Gastrocnemius medialis (tissue), 4 donors: ENCODE measurements around the gene ATG2A. TPM values are rescaled to one million over a fixed set of nuclear protein-coding genes. Genes with fewer than 3 reads are reported as not detected.
A peak's percentile ranks its signal among the peaks of the same experiment; 100 is the strongest.

Source experiments
- ATAC-seq, 2 donors: fragments of 150-250 bp; one replicate each; pipeline ENCODE4 v1.9.1; 2016
- DNase-seq, 2 donors: peaks; one replicate each; pipeline ENCODE4 v3.0.0-alpha.2; 2019
- H3K27ac ChIP-seq, 4 donors: fragments of 200-600 bp; sonication (generic); 1 replicate in 1 of 4; 2 replicates in 3 of 4; pipeline ENCODE4 v1.5.1; 2016 to 2018; ENCODE audit warnings: mild to moderate bottlenecking in 2 of 4, moderate library complexity in 1 of 4
- H3K27me3 ChIP-seq, 3 donors: fragments of 200-600 bp; sonication (generic) in 2 of 3; 1 replicate in 1 of 3; 2 replicates in 2 of 3; pipeline versions ENCODE4 v1.5.1 to v1.6.0; 2016 to 2019; ENCODE audit warnings: mild to moderate bottlenecking in 1 of 3, moderate library complexity in 1 of 3
- H3K36me3 ChIP-seq, 2 donors: fragments of 200-600 bp; sonication (generic) in 1 of 2; one replicate each; pipeline ENCODE4 v1.5.1; 2017 to 2018
- H3K4me1 ChIP-seq, 2 donors: fragments of 200-600 bp; sonication (generic) in 1 of 2; one replicate each; pipeline ENCODE4 v1.5.1; 2016 to 2017; ENCODE audit warnings: mild to moderate bottlenecking in 2 of 2
- H3K4me3 ChIP-seq, 4 donors: fragments of 200-600 bp; sonication (generic) in 3 of 4; 1 replicate in 1 of 4; 2 replicates in 3 of 4; pipeline ENCODE4 v1.5.1; 2016 to 2019; ENCODE audit warnings: mild to moderate bottlenecking in 2 of 4
- H3K9me3 ChIP-seq, 3 donors: fragments of 200-600 bp; sonication (generic) in 2 of 3; 1 replicate in 1 of 3; 2 replicates in 2 of 3; pipeline ENCODE4 v1.5.1; 2016 to 2019
- POLR2A ChIP-seq, 2 donors: fragments of 450-650 bp; IDR thresholded peaks; one replicate each; pipeline ENCODE4 v1.6.1; 2017; ENCODE audit warnings: antibody characterized with exemption in 2 of 2, mild to moderate bottlenecking in 2 of 2, moderate library complexity in 2 of 2
- in situ Hi-C, 4 donors: fragments of 200-750 bp; cut with MboI; loops; one replicate each; pipeline versions ENCODE4 v1.15.0 to v1.8.0; 2017; ENCODE audit warnings: low sequenced_read_pairs in 4 of 4
- intact Hi-C: fragments of 100-400 bp; cut with DNase I; formaldehyde crosslinking; loops from one replicate; pipeline ENCODE4 v1.15.1; 2023; ENCODE audit warnings: low total_unique reads
- total RNA-seq, 4 donors: library from RNA; depleted of rRNA; stranded (reverse); fragments of >200 nt; gene quantifications; one replicate each; pipeline versions ENCODE4 v1.1.0 to v1.2.3, GENCODE V29; 2016
- TF ChIP-seq, protein P1 (sequence below), 5 experiments: fragments of 450-650 bp in 3 of 5; fragments of 200-600 bp in 2 of 5; sonication (generic) in 2 of 5; IDR thresholded peaks in 4 of 5; conservative IDR thresholded peaks in 1 of 5; 1 replicate in 4 of 5; 2 replicates in 1 of 5; pipeline ENCODE4 v1.5.1; 2016 to 2019; ENCODE audit warnings: antibody characterized with exemption in 5 of 5, mild to moderate bottlenecking in 3 of 5, moderate library complexity in 3 of 5

ATG2A gene
- total RNA-seq, 4 donors from 2014 or later = 10.7 to 97.5 (median 37.9) TPM

DNA sequence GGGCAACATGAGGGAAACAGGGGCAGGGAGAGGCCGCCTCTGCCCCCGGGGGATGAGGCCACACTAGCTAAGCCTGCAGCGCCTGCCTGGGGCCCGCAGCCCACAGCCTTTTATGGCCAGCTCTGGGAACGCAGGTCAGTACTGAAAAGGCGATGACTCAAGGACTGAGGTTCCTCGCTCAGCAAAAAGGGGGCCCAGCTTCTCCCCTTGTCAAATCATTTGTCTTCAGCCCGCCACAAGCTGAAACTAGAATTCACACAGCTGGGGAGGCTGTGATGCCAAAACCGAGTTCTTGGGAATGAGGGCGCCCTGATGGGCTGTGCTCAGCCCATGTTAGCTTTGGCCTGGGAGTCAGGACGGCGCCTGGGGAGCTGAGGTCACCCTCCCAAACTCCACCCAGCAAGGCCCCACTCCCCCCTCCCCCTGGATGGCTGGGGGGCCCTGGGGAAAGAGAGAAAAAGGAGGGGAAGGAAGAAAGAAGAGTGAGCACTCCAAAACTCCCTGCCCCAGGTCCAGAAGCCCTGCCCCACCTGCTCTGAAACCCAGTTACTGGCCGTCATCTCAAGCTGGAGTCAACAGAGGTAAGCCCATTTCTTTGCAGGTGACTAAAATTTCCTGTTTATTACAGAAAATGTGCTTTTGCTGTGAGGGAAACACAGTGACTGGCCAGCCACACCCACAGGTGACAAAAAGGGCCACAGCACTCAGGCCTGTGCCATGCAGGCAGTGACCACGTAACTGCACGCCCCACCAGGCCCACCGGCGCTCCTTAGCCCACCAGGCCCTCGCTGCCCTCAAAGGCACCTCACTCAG, 52.3 kb downstream of the ATG2A start:
- Histone ChIP-seq H3K36me3 (no peaks in the 10 kb centered on the region), H3K4me1 (peaks cover 62 to 72% of the 10 kb centered on the region in 2 donors), H3K4me3 (peak overlapping the region; percentile 7 to 27 (median 20)), H3K27me3 (no peaks in the 10 kb centered on the region), H3K27ac (peak overlapping the region; percentile 88 to 94 (median 93)), H3K9me3 (no peaks in the 10 kb centered on the region)
- TF ChIP-seq, protein P1, sequence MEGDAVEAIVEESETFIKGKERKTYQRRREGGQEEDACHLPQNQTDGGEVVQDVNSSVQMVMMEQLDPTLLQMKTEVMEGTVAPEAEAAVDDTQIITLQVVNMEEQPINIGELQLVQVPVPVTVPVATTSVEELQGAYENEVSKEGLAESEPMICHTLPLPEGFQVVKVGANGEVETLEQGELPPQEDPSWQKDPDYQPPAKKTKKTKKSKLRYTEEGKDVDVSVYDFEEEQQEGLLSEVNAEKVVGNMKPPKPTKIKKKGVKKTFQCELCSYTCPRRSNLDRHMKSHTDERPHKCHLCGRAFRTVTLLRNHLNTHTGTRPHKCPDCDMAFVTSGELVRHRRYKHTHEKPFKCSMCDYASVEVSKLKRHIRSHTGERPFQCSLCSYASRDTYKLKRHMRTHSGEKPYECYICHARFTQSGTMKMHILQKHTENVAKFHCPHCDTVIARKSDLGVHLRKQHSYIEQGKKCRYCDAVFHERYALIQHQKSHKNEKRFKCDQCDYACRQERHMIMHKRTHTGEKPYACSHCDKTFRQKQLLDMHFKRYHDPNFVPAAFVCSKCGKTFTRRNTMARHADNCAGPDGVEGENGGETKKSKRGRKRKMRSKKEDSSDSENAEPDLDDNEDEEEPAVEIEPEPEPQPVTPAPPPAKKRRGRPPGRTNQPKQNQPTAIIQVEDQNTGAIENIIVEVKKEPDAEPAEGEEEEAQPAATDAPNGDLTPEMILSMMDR (IDR thresholded peaks at IDR 0.05 in 4 of 5, conservative IDR thresholded peaks at IDR 0.05 in 1 of 5) = no peak
- no peak for TF ChIP-seq POLR2A (IDR thresholded peaks at IDR 0.05)
- peak in 1 of 2 donors; percentile 85 for DNase-seq
- in situ Hi-C loops = no loop called here
- intact Hi-C loops = loop anchor here (1.0 kb wide), 1 partner anchor 14 kb away; the partner anchor contains the start of gene EHD1
- ATAC-seq = peak; percentile 69 to 81

DNA sequence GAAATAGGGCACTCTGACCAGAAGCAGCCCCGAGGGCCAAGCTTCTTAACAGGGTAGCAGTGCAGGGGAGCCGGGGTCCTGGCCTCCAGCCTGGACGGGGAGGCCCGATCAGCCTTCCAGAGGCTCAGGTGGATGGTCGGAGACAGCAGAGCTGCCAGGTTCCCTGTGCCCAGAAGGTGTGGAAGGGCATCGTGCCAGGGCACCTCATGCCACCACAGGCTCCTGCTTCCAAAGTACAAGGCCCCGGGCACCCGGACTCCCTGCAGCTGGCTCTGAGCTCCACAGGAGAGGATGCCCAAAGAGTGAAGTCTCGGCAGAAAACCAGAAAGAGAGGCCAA, 52.9 kb downstream of the ATG2A start:
- Histone ChIP-seq H3K4me1 (peaks cover 62 to 72% of the 10 kb centered on the region in 2 donors), H3K36me3 (no peaks in the 10 kb centered on the region), H3K4me3 (peak overlapping the region; percentile 7 to 30 (median 14)), H3K9me3 (no peaks in the 10 kb centered on the region), H3K27ac (peak overlapping the region; percentile 88 to 94 (median 93)), H3K27me3 (no peaks in the 10 kb centered on the region)
- in situ Hi-C loops (no loop called here), intact Hi-C loops (loop anchor here (1.0 kb wide), 1 partner anchor 14 kb away; the partner anchor contains the start of gene EHD1)
- DNase-seq (no peak), ATAC-seq (peak; percentile 13 to 25)
- TF ChIP-seq, protein P1 (IDR thresholded peaks at IDR 0.05 in 4 of 5, conservative IDR thresholded peaks at IDR 0.05 in 1 of 5) = no peak
- no peak for TF ChIP-seq POLR2A (IDR thresholded peaks at IDR 0.05)

DNA sequence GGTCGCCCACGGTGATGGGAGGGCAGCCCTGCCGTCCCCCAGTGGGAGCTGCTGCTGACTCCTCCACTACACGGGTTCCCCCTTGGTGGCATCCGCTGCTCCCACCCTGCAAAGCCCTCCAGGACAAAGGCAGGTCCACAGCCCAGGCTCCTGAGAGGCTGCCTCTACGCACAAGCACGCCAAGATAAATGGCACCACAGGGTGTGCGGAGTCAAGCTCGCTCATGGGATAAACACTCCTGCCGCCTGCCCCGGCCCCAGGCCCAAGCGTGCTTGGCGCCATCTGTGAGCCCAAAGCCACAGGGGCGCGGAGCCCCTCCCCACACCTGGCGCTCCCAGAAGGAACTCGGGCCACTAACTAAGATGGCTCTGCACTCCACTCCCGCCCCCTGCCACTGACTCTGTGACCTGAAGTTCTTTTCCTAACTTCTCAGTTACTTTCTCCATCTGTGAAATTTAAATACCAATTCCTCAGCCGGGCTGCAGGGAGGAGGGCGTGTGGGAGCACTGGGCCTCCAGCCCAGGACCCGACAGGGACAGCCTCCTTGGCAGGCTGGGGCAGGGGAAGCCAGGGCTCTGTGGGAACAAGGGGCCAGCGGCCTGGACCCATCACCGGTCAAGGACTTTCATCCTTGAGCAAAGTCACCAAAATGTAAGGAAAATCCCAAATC, 53.5 kb downstream of the ATG2A start:
- peak overlapping the region; percentile 88 to 94 (median 93) for H3K27ac ChIP-seq
- ATAC-seq = peak in 1 of 2 donors; percentile 4
- intact Hi-C loops = loop anchor here (1.0 kb wide), 1 partner anchor 15 kb away; the partner anchor contains the start of gene EHD1
- no peak for TF ChIP-seq POLR2A (IDR thresholded peaks at IDR 0.05)
- TF ChIP-seq, protein P1 (IDR thresholded peaks at IDR 0.05 in 4 of 5, conservative IDR thresholded peaks at IDR 0.05 in 1 of 5) = no peak
- no peaks in the 10 kb centered on the region for H3K36me3 ChIP-seq
- in situ Hi-C loops = no loop called here
- no peaks in the 10 kb centered on the region for H3K27me3 ChIP-seq
- H3K4me1 ChIP-seq = peaks cover 62 to 72% of the 10 kb centered on the region in 2 donors
- H3K9me3 ChIP-seq = no peaks in the 10 kb centered on the region
- no peak for DNase-seq
- peak overlapping the region in 3 of 4 donors; percentile 7 to 30 (median 13) for H3K4me3 ChIP-seq

DNA sequence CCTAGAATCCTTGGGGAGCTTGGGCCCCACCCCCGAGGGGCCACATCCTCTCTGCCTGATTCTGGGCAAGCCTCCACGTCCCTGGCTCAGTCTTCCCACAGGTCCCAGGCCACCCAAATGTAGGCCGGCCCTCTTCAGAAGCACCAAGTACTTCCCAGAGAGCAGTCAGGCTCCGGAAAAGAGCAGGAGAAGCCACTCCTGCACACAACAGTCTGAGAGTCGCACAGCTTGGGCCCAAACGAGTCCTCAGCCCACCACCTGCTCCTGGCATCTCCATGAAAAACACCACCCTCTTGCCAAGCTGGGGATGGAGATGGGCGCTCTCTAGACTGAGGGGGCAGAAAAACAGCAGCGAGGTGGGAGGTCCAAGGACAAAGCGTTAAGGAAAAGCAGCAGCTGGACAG, 54.0 kb downstream of the ATG2A start:
- TF ChIP-seq, protein P1 (IDR thresholded peaks at IDR 0.05 in 4 of 5, conservative IDR thresholded peaks at IDR 0.05 in 1 of 5) = no peak
- no peak for TF ChIP-seq POLR2A (IDR thresholded peaks at IDR 0.05)
- ATAC-seq = no peak
- Histone ChIP-seq H3K4me1 (peaks cover 66 to 73% of the 10 kb centered on the region in 2 donors), H3K36me3 (no peaks in the 10 kb centered on the region), H3K9me3 (no peaks in the 10 kb centered on the region), H3K27me3 (no peaks in the 10 kb centered on the region), H3K27ac (peak overlapping the region; percentile 88 to 94 (median 93)), H3K4me3 (peak overlapping the region in 1 of 4 donors; percentile 13)
- DNase-seq = peak in 1 of 2 donors; percentile 31
- intact Hi-C loops = no loop called here
- in situ Hi-C loops = no loop called here
